Testis (tissue), 2 donors: ENCODE data around the gene PDK2.

Experiments used
- CTCF ChIP-seq, 3 experiments: fragments of 450-650 bp in 2 of 3; fragments of 200-600 bp in 1 of 3; sonication (generic) in 1 of 3; IDR thresholded peaks; one replicate each; pipeline ENCODE4 v1.5.1; 2016 to 2019; ENCODE audit warnings: antibody characterized with exemption in 3 of 3, mild to moderate bottlenecking in 2 of 3, moderate library complexity in 1 of 3
- POLR2A ChIP-seq: fragments of 450-650 bp; IDR thresholded peaks from one replicate; pipeline ENCODE4 v1.6.1; 2017; ENCODE audit warnings: antibody characterized with exemption, mild to moderate bottlenecking, moderate library complexity

GRCh38 chr17:50113624-50114320 lies 18.6 kb downstream of the PDK2 start:
- TF ChIP-seq CTCF (IDR thresholded peaks at IDR 0.05) (no peak), POLR2A (no peak)
